ENCODE data around the gene GBA2.

- TF ChIP-seq, protein P1, sequence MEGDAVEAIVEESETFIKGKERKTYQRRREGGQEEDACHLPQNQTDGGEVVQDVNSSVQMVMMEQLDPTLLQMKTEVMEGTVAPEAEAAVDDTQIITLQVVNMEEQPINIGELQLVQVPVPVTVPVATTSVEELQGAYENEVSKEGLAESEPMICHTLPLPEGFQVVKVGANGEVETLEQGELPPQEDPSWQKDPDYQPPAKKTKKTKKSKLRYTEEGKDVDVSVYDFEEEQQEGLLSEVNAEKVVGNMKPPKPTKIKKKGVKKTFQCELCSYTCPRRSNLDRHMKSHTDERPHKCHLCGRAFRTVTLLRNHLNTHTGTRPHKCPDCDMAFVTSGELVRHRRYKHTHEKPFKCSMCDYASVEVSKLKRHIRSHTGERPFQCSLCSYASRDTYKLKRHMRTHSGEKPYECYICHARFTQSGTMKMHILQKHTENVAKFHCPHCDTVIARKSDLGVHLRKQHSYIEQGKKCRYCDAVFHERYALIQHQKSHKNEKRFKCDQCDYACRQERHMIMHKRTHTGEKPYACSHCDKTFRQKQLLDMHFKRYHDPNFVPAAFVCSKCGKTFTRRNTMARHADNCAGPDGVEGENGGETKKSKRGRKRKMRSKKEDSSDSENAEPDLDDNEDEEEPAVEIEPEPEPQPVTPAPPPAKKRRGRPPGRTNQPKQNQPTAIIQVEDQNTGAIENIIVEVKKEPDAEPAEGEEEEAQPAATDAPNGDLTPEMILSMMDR (IDR thresholded peaks at IDR 0.05; ENCODE audit: insufficient read depth, low read length): peak; percentile 2
- no peak for TF ChIP-seq POLR2AphosphoS5 (IDR thresholded peaks at IDR 0.05; ENCODE audit: low read depth)
- TF ChIP-seq GABPA (IDR thresholded peaks at IDR 0.05; ENCODE audit: low read depth): no peak
- TF ChIP-seq REST (IDR thresholded peaks at IDR 0.05; ENCODE audit: insufficient replicate concordance, low read depth): no peak
Observed at GRCh38 chr9:35726931-35727330, 22.1 kb downstream of the GBA2 start.
